Endometrium (tissue), 2 donors: ENCODE data around the gene SLC9A3.

Experiments used
- FAIRE-seq: peaks from 2 replicates; lab custom pipeline; 2012; peaks lifted over from hg19 to GRCh38; lab: Jason Lieb, UNC
- donor health status: control.
- donor health status: control.

The SLC9A3 gene

GRCh38 chr5:442335-443238 is 81.7 kb downstream of the SLC9A3 start, which contains the start of gene EXOC3:
Gene EXOC3, plus strand, starts transcription at chr5:443176. Its CDS starts 3,030 bp downstream, at chr5:446206.
- no peak for FAIRE-seq

- FAIRE-seq = no peak
Observed at GRCh38 chr5:441996-442334, 82.3 kb downstream of the SLC9A3 start.

GRCh38 chr5:440401-441201 is 83.6 kb downstream of the SLC9A3 start:
- no peak for FAIRE-seq

- no peak for FAIRE-seq
Observed at GRCh38 chr5:439636-440035, 84.6 kb downstream of the SLC9A3 start.

- no peak for FAIRE-seq
Observed at GRCh38 chr5:439181-439580, 85.1 kb downstream of the SLC9A3 start.

- FAIRE-seq = no peak
Observed at GRCh38 chr5:438481-438981, 85.7 kb downstream of the SLC9A3 start.

GRCh38 chr5:437281-437771 is 86.9 kb downstream of the SLC9A3 start:
- no peak for FAIRE-seq

- no peak for FAIRE-seq
Observed at GRCh38 chr5:436641-436975, 87.6 kb downstream of the SLC9A3 start.

- no peak for FAIRE-seq
Observed at GRCh38 chr5:435961-436640, 88.1 kb downstream of the SLC9A3 start.

GRCh38 chr5:435156-435790 is 89.0 kb downstream of the SLC9A3 start:
- FAIRE-seq = no peak

GRCh38 chr5:434443-435146 is 89.7 kb downstream of the SLC9A3 start:
- no peak for FAIRE-seq

- FAIRE-seq = no peak
Observed at GRCh38 chr5:433836-434235, 90.4 kb downstream of the SLC9A3 start.

GRCh38 chr5:432928-433791 is 91.1 kb downstream of the SLC9A3 start:
- FAIRE-seq = no peak

GRCh38 chr5:432201-432927 is 91.9 kb downstream of the SLC9A3 start:
- no peak for FAIRE-seq

GRCh38 chr5:431711-432050 is 92.6 kb downstream of the SLC9A3 start:
- no peak for FAIRE-seq

GRCh38 chr5:431001-431710 is 93.1 kb downstream of the SLC9A3 start:
- FAIRE-seq = no peak

- no peak for FAIRE-seq
Observed at GRCh38 chr5:430214-430925, 93.9 kb downstream of the SLC9A3 start.

- FAIRE-seq = no peak
Observed at GRCh38 chr5:429453-430188, 94.6 kb downstream of the SLC9A3 start.
